ENCODE results near the gene SNED1.

Gene SNED1

DNA sequence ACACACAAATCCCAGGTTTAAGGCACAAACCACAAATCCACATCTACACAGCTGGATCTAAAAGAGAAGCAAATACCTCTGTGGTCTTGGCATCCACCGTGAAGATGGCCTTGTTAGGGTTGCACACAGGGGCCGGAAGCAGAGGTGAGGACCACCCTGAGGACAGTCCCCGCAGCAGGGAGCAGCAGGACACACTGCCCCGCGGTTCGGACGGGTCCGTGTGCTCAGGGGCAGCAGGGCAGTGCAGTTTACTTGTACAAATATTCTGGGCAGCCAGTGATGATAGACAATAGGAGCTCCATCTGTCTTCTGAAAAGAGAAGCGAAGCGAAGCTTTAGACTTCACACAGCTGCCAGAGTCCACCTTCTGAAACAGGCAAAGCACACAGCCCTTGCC lies 142.0 kb downstream of the SNED1 start:
- H3K4me3 ChIP-seq (ENCODE audit: low read length), result no peak overlapping the region
- DNase-seq (ENCODE audit: low read depth), result no peak
- TF ChIP-seq, protein P1, sequence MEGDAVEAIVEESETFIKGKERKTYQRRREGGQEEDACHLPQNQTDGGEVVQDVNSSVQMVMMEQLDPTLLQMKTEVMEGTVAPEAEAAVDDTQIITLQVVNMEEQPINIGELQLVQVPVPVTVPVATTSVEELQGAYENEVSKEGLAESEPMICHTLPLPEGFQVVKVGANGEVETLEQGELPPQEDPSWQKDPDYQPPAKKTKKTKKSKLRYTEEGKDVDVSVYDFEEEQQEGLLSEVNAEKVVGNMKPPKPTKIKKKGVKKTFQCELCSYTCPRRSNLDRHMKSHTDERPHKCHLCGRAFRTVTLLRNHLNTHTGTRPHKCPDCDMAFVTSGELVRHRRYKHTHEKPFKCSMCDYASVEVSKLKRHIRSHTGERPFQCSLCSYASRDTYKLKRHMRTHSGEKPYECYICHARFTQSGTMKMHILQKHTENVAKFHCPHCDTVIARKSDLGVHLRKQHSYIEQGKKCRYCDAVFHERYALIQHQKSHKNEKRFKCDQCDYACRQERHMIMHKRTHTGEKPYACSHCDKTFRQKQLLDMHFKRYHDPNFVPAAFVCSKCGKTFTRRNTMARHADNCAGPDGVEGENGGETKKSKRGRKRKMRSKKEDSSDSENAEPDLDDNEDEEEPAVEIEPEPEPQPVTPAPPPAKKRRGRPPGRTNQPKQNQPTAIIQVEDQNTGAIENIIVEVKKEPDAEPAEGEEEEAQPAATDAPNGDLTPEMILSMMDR (conservative IDR thresholded peaks at IDR 0.05; ENCODE audit: low read length), result no peak

DNA sequence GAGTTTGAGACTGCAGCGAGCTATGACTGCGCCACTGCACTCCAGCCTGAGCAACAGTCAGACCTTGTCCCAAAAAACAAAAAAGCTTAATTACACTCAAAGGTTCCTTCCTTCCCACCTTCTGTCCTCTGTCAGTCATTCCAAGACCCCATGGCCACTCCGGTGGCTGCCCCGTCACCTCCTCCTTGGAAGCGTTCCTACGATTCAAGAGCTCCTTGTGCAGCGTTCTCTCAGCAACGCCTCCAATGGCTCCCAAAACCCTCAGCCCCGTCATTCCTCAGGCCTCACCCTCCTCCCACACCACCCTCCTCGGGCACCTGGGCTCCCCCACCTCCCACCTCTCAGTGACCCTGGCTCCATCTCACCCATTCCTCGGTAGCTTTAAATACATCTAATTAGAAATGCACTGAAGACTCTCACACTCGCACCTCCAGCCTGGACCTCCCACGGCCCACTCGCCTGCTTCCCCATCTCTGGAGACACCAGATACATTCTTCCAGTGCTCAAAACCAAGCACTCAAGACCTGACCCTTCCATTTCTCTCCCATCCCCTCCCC lies 142.9 kb downstream of the SNED1 start:
- DNase-seq (ENCODE audit: low read depth), result no peak
- H3K4me3 ChIP-seq (ENCODE audit: low read length), result no peak overlapping the region
- TF ChIP-seq, protein P1 (conservative IDR thresholded peaks at IDR 0.05; ENCODE audit: low read length), result no peak

DNA sequence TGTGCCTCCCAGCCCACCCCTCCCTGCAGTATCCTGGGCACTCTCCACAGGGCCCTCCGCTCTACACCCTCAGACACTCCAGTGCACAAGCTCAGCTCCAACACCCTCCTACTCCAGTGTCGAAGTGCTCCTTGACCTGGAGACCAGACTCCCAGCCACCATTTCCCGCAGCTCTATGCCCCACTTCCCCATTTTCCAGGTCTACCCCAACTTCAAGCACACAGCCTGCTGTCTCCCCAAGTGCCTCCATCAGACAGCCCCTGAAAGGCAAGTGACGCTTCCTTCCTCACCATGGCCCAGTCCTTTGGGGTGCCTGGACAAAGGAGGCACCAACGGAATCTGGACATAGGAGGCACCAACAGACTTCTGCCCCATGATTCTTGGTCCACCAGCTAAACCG lies 143.6 kb downstream of the SNED1 start:
- no peak overlapping the region for H3K4me3 ChIP-seq (ENCODE audit: low read length)
- no peak for DNase-seq (ENCODE audit: low read depth)
- TF ChIP-seq, protein P1 (conservative IDR thresholded peaks at IDR 0.05; ENCODE audit: low read length), result no peak

GRCh38 chr2:241142593-241142992 lies 144.2 kb downstream of the SNED1 start:
- no peak overlapping the region for H3K4me3 ChIP-seq (ENCODE audit: low read length)
- no peak for DNase-seq (ENCODE audit: low read depth)
- TF ChIP-seq, protein P1 (conservative IDR thresholded peaks at IDR 0.05; ENCODE audit: low read length), result no peak

All from AG10803 (cell line).